HEK293 (cell line): Measurements from ENCODE around the gene LCN9.

Experiments used
- CTCF ChIA-PET: fragments of 350-600 bp; formaldehyde crosslinking; extraction: SDS; loops from one replicate; lab custom pipeline; 2021; ENCODE audit warnings: antibody characterized with exemption; lab: Yijun Ruan, JAX
- POLR2A ChIA-PET: fragments of 300-600 bp; formaldehyde crosslinking; extraction: SDS; loops from one replicate; lab custom pipeline; 2020; ENCODE audit warnings: antibody characterized with exemption, inconsistent platforms; lab: Yijun Ruan, JAX
- H3K27ac ChIP-seq: fragments of 200-500 bp; sonication (Bioruptor generic); 2 replicates; pipeline ENCODE4 v1.5.1; 2014; ENCODE audit warnings: low read depth, low read length, control low read depth, inconsistent platforms; ENCODE audit errors: extremely low read depth
- H3K36me3 ChIP-seq, 2 experiments: fragments of 200-500 bp in 1 of 2; sonication (Bioruptor generic) in 1 of 2; 1 replicate in 1 of 2; 2 replicates in 1 of 2; pipeline ENCODE4 v1.5.1; 2014 to 2017; ENCODE audit warnings: inconsistent platforms in 2 of 2, low read length in 2 of 2; ENCODE audit not compliant: control insufficient read depth in 2 of 2, insufficient read depth in 1 of 2
- H3K4me1 ChIP-seq: fragments of 200-500 bp; sonication (Bioruptor generic); 2 replicates; pipeline ENCODE4 v1.5.1; 2014; ENCODE audit warnings: mild to moderate bottlenecking, low read length, inconsistent platforms; ENCODE audit not compliant: control insufficient read depth, insufficient read depth
- H3K4me3 ChIP-seq: 2 replicates; pipeline ENCODE4 v1.5.1; 2011; ENCODE audit warnings: low read depth, mild to moderate bottlenecking, control low read depth, low read length, moderate library complexity
- H3K9me3 ChIP-seq: fragments of 200-500 bp; sonication (Bioruptor generic); 2 replicates; pipeline ENCODE4 v1.5.1; 2014; ENCODE audit warnings: low read depth, low read length, inconsistent platforms; ENCODE audit not compliant: control insufficient read depth, insufficient read depth
- AEBP2 ChIP-seq: fragments of 450-650 bp; formaldehyde crosslinking; IDR thresholded peaks from 2 replicates; pipeline ENCODE4 v1.5.1; 2016; ENCODE audit warnings: missing biosample characterization, missing genetic modification characterization, borderline replicate concordance
- EGR2 ChIP-seq: fragments of 450-650 bp; formaldehyde crosslinking; IDR thresholded peaks from 2 replicates; pipeline ENCODE4 v1.5.1; 2016; ENCODE audit warnings: low read depth, missing biosample characterization, missing genetic modification characterization
- ELK4 ChIP-seq: IDR thresholded peaks from 2 replicates; pipeline ENCODE4 v1.6.1; 2011; ENCODE audit warnings: mild to moderate bottlenecking, low read depth, low read length, borderline replicate concordance
- OSR2 ChIP-seq: fragments of 450-650 bp; formaldehyde crosslinking; IDR thresholded peaks from 2 replicates; pipeline ENCODE4 v1.5.1; 2016; ENCODE audit warnings: missing biosample characterization, missing genetic modification characterization
- TCF7L2 ChIP-seq: IDR thresholded peaks from 2 replicates; pipeline ENCODE4 v1.6.1; 2011; ENCODE audit warnings: low read depth, mild to moderate bottlenecking, inconsistent platforms, low read length, moderate library complexity, borderline replicate concordance
- YY1 ChIP-seq: fragments of 450-650 bp; formaldehyde crosslinking; IDR thresholded peaks from 2 replicates; pipeline ENCODE4 v1.5.1; 2018; ENCODE audit warnings: missing biosample characterization, missing genetic modification characterization
- ZFHX2 ChIP-seq: fragments of 450-650 bp; formaldehyde crosslinking; conservative IDR thresholded peaks from 2 replicates; pipeline ENCODE4 v1.5.1; 2016; ENCODE audit warnings: missing biosample characterization, missing genetic modification characterization
- ZFP69B ChIP-seq: fragments of 450-650 bp; formaldehyde crosslinking; IDR thresholded peaks from 2 replicates; pipeline ENCODE4 v1.5.1; 2016; ENCODE audit warnings: missing biosample characterization, missing genetic modification characterization
- ZNF112 ChIP-seq: fragments of 450-650 bp; formaldehyde crosslinking; IDR thresholded peaks from 2 replicates; pipeline ENCODE4 v1.5.0; 2017; ENCODE audit warnings: missing biosample characterization, missing genetic modification characterization
- ZNF155 ChIP-seq: fragments of 450-650 bp; formaldehyde crosslinking; IDR thresholded peaks from 2 replicates; pipeline ENCODE4 v1.5.1; 2016; ENCODE audit warnings: missing biosample characterization, missing genetic modification characterization
- ZNF211 ChIP-seq: fragments of 450-650 bp; formaldehyde crosslinking; IDR thresholded peaks from 2 replicates; pipeline ENCODE4 v1.5.1; 2016; ENCODE audit warnings: low read depth, missing biosample characterization, missing genetic modification characterization
- ZNF24 ChIP-seq: fragments of 450-650 bp; formaldehyde crosslinking; IDR thresholded peaks from 2 replicates; pipeline ENCODE4 v1.5.1; 2016; ENCODE audit warnings: missing biosample characterization, missing genetic modification characterization
- ZNF311 ChIP-seq: fragments of 450-650 bp; formaldehyde crosslinking; IDR thresholded peaks from 2 replicates; pipeline ENCODE4 v1.5.1; 2017; ENCODE audit warnings: missing biosample characterization, missing genetic modification characterization, borderline replicate concordance
- ZNF366 ChIP-seq: fragments of 450-650 bp; formaldehyde crosslinking; conservative IDR thresholded peaks from 2 replicates; pipeline ENCODE4 v1.5.1; 2016; ENCODE audit warnings: missing biosample characterization, missing genetic modification characterization
- ZNF473 ChIP-seq: fragments of 450-650 bp; formaldehyde crosslinking; IDR thresholded peaks from 2 replicates; pipeline ENCODE4 v1.5.1; 2017; ENCODE audit warnings: missing biosample characterization, missing genetic modification characterization
- ZNF558 ChIP-seq: fragments of 450-650 bp; formaldehyde crosslinking; IDR thresholded peaks from 2 replicates; pipeline ENCODE4 v1.5.1; 2016; ENCODE audit warnings: missing biosample characterization, missing genetic modification characterization
- ZNF571 ChIP-seq: fragments of 450-650 bp; formaldehyde crosslinking; IDR thresholded peaks from 2 replicates; pipeline ENCODE4 v1.5.0; 2017; ENCODE audit warnings: missing biosample characterization, missing genetic modification characterization
- ZNF600 ChIP-seq: fragments of 450-650 bp; formaldehyde crosslinking; IDR thresholded peaks from 2 replicates; pipeline ENCODE4 v1.5.1; 2016; ENCODE audit warnings: missing biosample characterization, missing genetic modification characterization
- ZNF791 ChIP-seq: fragments of 450-650 bp; formaldehyde crosslinking; IDR thresholded peaks from 2 replicates; pipeline ENCODE4 v1.5.1; 2016; ENCODE audit warnings: missing biosample characterization, missing genetic modification characterization
- ZNF830 ChIP-seq: fragments of 450-650 bp; IDR thresholded peaks from 2 replicates; pipeline ENCODE4 v1.5.0; 2018; ENCODE audit warnings: missing biosample characterization, missing genetic modification characterization, low read depth, mild to moderate bottlenecking, moderate library complexity
- ZSCAN4 ChIP-seq: fragments of 450-650 bp; formaldehyde crosslinking; IDR thresholded peaks from 2 replicates; pipeline ENCODE4 v1.5.1; 2017; ENCODE audit warnings: missing biosample characterization, missing genetic modification characterization
- ZXDB ChIP-seq: fragments of 450-650 bp; formaldehyde crosslinking; IDR thresholded peaks from 2 replicates; pipeline ENCODE4 v1.5.1; 2016; ENCODE audit warnings: missing biosample characterization, missing genetic modification characterization

The LCN9 gene

GRCh38 chr9:135689011-135689410 is 25.9 kb downstream of the LCN9 start:
- POLR2A ChIA-PET = no interaction called here
- no peak for TF ChIP-seq ZXDB
- TF ChIP-seq ZNF24 = no peak
- TF ChIP-seq OSR2 = no peak
- no peak for TF ChIP-seq TCF7L2
- TF ChIP-seq ZNF571 (tag by site-specific recombination) = no peak
- TF ChIP-seq, all 188 proteins: peak for 0
- no peaks in the 10 kb centered on the region for H3K9me3 ChIP-seq
- H3K4me3 ChIP-seq = no peak overlapping the region
- H3K36me3 ChIP-seq = no peaks in the 10 kb centered on the region
- H3K27ac ChIP-seq = no peak overlapping the region
- CTCF ChIA-PET = no interaction called here
- no peaks in the 10 kb centered on the region for H3K4me1 ChIP-seq

- TF ChIP-seq ZFHX2 (tag by site-specific recombination) = peak; percentile 14; the same call in 1 of the 2 replicates
- TF ChIP-seq ZNF112 (tag by site-specific recombination) = no peak
- no peak for TF ChIP-seq ZNF155 (tag by site-specific recombination)
- peak; percentile 93 for TF ChIP-seq ZSCAN4 (tag by site-specific recombination)
- TF ChIP-seq ZNF600 (tag by site-specific recombination) = no peak
- no peak for TF ChIP-seq ZNF473
- TF ChIP-seq ZNF211 (tag by site-specific recombination) = no peak
- TF ChIP-seq ELK4 = no peak
- no peak for TF ChIP-seq YY1 (tag by site-specific recombination)
- TF ChIP-seq ZNF830 (tag by site-specific recombination) = no peak
- no peaks in the 10 kb centered on the region for H3K9me3 ChIP-seq
- ChIA-PET POLR2A (no interaction called here), CTCF (no interaction called here)
- no peaks in the 10 kb centered on the region for H3K36me3 ChIP-seq
- H3K4me3 ChIP-seq = no peak overlapping the region
- no peaks in the 10 kb centered on the region for H3K4me1 ChIP-seq
- H3K27ac ChIP-seq = no peak overlapping the region
These were observed 27.9 kb downstream of the LCN9 start for GRCh38 chr9:135690836-135691570.

GRCh38 chr9:135692410-135692809 is 29.3 kb downstream of the LCN9 start:
- no peaks in the 10 kb centered on the region for H3K9me3 ChIP-seq
- H3K27ac ChIP-seq = no peak overlapping the region
- H3K4me1 ChIP-seq = no peaks in the 10 kb centered on the region
- H3K36me3 ChIP-seq = no peaks in the 10 kb centered on the region
- TF ChIP-seq ZFHX2 (tag by site-specific recombination) (peak; percentile 96), ZFP69B (tag by site-specific recombination) (no peak), EGR2 (tag by site-specific recombination) (peak; percentile 93)
- CTCF ChIA-PET = interaction anchor here (0.5 kb wide), 1 partner anchor 91 kb away, joined by 3 read pairs; no protein-coding TSS in a partner anchor
- no peak overlapping the region for H3K4me3 ChIP-seq
- POLR2A ChIA-PET = no interaction called here

GRCh38 chr9:135693265-135693664 is 30.2 kb downstream of the LCN9 start:
- Histone ChIP-seq H3K27ac (no peak overlapping the region), H3K4me3 (no peak overlapping the region), H3K4me1 (no peaks in the 10 kb centered on the region), H3K9me3 (no peaks in the 10 kb centered on the region), H3K36me3 (no peaks in the 10 kb centered on the region)
- CTCF ChIA-PET = interaction anchor here (0.8 to 1.1 kb wide), 3 partner anchors 9 to 104 kb away, joined by 3 to 6 read pairs (median 3); partner anchors contain the start of gene KCNT1
- POLR2A ChIA-PET = no interaction called here
- TF ChIP-seq ZNF366 (tag by site-specific recombination) (no peak), ZNF791 (tag by site-specific recombination) (no peak), ZNF311 (no peak), ZNF558 (tag by site-specific recombination) (no peak), AEBP2 (tag by site-specific recombination) (no peak)
